ENCODE data around the gene ZNF292.

DNA sequence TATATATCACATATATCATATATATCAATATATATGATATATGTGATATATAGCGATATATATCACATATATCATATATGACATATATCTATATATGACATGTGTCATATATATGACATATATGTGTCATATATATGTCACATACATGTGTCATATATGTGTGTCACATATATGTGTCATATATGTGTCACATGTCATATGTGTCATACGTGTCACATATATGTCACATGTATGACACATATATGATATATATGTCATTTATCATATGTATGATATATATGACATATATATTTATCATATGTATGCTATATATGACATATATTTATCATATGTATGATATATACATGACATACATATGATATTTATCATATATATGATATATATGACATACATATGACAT, 27.6 kb upstream of the ZNF292 start:
- TF ChIP-seq, protein P1, sequence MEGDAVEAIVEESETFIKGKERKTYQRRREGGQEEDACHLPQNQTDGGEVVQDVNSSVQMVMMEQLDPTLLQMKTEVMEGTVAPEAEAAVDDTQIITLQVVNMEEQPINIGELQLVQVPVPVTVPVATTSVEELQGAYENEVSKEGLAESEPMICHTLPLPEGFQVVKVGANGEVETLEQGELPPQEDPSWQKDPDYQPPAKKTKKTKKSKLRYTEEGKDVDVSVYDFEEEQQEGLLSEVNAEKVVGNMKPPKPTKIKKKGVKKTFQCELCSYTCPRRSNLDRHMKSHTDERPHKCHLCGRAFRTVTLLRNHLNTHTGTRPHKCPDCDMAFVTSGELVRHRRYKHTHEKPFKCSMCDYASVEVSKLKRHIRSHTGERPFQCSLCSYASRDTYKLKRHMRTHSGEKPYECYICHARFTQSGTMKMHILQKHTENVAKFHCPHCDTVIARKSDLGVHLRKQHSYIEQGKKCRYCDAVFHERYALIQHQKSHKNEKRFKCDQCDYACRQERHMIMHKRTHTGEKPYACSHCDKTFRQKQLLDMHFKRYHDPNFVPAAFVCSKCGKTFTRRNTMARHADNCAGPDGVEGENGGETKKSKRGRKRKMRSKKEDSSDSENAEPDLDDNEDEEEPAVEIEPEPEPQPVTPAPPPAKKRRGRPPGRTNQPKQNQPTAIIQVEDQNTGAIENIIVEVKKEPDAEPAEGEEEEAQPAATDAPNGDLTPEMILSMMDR (conservative IDR thresholded peaks at IDR 0.05): no peak
- no peak for TF ChIP-seq EZH2 (IDR thresholded peaks at IDR 0.05; ENCODE audit: low read depth)

All from PC-9 (cell line).